WI38 (cell line): ENCODE measurements around the gene ATXN2.
A peak's percentile ranks its signal among the peaks of the same experiment; 100 is the strongest.
"Not testable (repeated sequence)": the region's sequence is repeated elsewhere in the genome, so short reads cannot be mapped to it uniquely, and the experiment has no call there.

Source experiments
- H3K4me3 ChIP-seq: 2 replicates; pipeline ENCODE4 v1.5.1; 2011; ENCODE audit warnings: low read depth, mild to moderate bottlenecking, control low read depth, low read length
- CTCF ChIP-seq: IDR thresholded peaks from 2 replicates; pipeline ENCODE4 v1.5.1; 2012; ENCODE audit warnings: low read depth, mild to moderate bottlenecking, control low read depth, low read length

Gene ATXN2

GRCh38 chr12:111405859-111406473, 193.1 kb downstream of the ATXN2 start, which contains the start of gene SH2B3:
TSS of gene SH2B3 (plus strand) at chr12:111405923. CDS start at chr12:111418146, 12,223 bp downstream.
- peak within 1 kb of the TSS; percentile 89 for H3K4me3 ChIP-seq
- TF ChIP-seq CTCF = no peak

DNA sequence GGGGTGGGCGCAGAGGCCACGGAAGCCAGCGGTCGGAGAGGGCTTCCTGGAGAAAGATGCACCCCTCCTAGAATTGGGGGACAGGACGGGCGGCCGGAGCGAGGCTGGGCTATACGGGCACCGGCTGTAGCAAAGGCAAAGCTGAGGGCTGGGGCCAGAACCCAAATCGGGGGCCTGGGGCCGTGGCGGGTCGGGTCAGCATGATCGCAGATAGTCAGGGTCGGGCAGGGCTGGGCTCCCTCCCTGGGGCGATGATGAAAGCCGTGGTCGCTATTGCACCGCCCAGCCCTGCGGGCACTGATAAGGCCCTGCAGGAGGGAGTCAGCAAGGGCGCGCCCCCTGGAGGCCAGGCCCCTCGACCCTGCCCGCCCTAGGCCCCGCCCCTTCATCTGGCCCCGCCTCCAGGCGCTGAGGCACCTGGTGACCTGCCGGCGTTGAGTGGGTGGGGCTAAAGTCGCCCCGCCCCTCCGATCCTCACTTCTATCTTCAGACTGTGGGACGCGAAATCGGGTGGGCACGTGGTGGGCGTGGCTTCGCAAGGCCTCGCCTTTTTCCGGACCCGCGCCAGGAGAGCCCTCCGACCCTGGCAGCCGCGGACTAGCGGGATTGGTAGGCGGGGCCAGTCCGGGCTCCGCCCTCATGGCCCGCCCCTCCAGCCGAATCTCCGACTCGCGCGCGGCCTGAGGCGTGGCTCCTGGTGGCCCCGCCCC, 193.8 kb downstream of the ATXN2 start:
- H3K4me3 ChIP-seq = peak overlapping the region; percentile 89
- TF ChIP-seq CTCF = no peak

GRCh38 chr12:111404362-111405148, 194.6 kb downstream of the ATXN2 start:
- no peak overlapping the region for H3K4me3 ChIP-seq
- TF ChIP-seq CTCF = no peak

GRCh38 chr12:111402490-111402824, 196.7 kb downstream of the ATXN2 start:
- not testable (repeated sequence) for H3K4me3 ChIP-seq
